ENCODE results near the gene ULK2. TPM values are rescaled to one million over a fixed set of nuclear protein-coding genes. Genes with fewer than 3 reads are reported as not detected.

The ULK2 gene
- total RNA-seq, 1 experiment from 2014 or later = 22.8 TPM

DNA sequence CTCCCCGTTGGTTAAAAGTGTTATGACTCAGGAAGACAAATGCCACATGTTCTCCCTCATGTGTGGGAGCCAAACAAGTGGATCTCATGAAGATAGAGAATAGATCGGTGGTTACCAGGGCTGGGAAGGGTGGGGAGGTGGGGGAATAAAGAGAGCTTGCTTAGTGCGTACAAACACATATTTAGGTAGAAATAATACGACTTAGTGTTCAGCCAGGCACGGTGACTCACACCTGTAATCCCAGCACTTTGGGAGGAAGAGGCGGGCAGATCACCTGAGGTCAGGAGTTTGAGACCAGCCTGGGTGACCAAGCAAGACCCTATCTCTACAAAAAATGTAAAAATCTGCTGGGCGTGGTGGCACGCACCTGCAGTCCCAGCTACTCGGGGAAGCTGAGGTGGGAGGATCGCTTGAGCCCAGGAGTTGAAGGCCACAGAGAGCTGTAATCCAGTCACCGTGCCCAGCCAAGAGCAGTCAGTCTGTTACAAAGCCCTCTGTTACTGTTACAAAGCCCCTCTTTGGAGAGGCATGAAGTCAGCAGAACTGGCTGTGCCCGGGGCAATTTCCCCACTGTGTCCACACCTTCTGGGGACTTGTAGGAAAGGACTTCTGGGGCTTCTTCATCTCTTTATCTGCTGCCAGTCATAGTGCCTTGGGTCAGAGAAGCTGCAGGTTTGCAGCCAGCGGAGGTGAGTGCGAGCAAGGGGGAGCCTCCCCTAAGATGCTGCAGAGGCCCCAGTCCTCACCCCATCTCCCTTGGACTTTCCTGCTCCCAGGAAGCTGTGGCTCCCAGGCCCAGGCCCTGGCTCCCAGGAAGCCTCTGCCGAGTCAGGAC is 115.3 kb downstream of the ULK2 start:
- ATAC-seq (no peak; the same call in 1 of the 2 replicates), DNase-seq (ENCODE audit: low read depth, low spot score) (no peak)
- peaks cover 13% of the 10 kb centered on the region for H3K4me1 ChIP-seq (ENCODE audit: control insufficient read depth, insufficient read depth, low read length)
- peak overlapping the region; percentile 75 for H3K27ac ChIP-seq (ENCODE audit: low read length)
- no peaks in the 10 kb centered on the region for H3K9me3 ChIP-seq (ENCODE audit: control insufficient read depth, insufficient read depth, low read depth, low read length)
- intact Hi-C loops (cut with micrococcal nuclease; ENCODE audit: unreplicated experiment) = no loop called here
- no peak for TF ChIP-seq SIN3A (IDR thresholded peaks at IDR 0.05; ENCODE audit: borderline replicate concordance, insufficient read depth, low read depth, low read length)
- TF ChIP-seq, protein P1, sequence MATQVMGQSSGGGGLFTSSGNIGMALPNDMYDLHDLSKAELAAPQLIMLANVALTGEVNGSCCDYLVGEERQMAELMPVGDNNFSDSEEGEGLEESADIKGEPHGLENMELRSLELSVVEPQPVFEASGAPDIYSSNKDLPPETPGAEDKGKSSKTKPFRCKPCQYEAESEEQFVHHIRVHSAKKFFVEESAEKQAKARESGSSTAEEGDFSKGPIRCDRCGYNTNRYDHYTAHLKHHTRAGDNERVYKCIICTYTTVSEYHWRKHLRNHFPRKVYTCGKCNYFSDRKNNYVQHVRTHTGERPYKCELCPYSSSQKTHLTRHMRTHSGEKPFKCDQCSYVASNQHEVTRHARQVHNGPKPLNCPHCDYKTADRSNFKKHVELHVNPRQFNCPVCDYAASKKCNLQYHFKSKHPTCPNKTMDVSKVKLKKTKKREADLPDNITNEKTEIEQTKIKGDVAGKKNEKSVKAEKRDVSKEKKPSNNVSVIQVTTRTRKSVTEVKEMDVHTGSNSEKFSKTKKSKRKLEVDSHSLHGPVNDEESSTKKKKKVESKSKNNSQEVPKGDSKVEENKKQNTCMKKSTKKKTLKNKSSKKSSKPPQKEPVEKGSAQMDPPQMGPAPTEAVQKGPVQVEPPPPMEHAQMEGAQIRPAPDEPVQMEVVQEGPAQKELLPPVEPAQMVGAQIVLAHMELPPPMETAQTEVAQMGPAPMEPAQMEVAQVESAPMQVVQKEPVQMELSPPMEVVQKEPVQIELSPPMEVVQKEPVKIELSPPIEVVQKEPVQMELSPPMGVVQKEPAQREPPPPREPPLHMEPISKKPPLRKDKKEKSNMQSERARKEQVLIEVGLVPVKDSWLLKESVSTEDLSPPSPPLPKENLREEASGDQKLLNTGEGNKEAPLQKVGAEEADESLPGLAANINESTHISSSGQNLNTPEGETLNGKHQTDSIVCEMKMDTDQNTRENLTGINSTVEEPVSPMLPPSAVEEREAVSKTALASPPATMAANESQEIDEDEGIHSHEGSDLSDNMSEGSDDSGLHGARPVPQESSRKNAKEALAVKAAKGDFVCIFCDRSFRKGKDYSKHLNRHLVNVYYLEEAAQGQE (IDR thresholded peaks at IDR 0.05; ENCODE audit: insufficient read depth in 1 of 2, low read depth in 2 of 2, low read length in 1 of 2) = no peak
- TF ChIP-seq, protein P2, sequence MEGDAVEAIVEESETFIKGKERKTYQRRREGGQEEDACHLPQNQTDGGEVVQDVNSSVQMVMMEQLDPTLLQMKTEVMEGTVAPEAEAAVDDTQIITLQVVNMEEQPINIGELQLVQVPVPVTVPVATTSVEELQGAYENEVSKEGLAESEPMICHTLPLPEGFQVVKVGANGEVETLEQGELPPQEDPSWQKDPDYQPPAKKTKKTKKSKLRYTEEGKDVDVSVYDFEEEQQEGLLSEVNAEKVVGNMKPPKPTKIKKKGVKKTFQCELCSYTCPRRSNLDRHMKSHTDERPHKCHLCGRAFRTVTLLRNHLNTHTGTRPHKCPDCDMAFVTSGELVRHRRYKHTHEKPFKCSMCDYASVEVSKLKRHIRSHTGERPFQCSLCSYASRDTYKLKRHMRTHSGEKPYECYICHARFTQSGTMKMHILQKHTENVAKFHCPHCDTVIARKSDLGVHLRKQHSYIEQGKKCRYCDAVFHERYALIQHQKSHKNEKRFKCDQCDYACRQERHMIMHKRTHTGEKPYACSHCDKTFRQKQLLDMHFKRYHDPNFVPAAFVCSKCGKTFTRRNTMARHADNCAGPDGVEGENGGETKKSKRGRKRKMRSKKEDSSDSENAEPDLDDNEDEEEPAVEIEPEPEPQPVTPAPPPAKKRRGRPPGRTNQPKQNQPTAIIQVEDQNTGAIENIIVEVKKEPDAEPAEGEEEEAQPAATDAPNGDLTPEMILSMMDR (IDR thresholded peaks at IDR 0.05) = no peak
- TF ChIP-seq TCF7L2 (IDR thresholded peaks at IDR 0.05; ENCODE audit: low read depth, low read length) = no peak
- TF ChIP-seq POLR2AphosphoS5 (IDR thresholded peaks at IDR 0.05; ENCODE audit: low read depth, low read length) = no peak
- H3K27me3 ChIP-seq (ENCODE audit: control insufficient read depth, insufficient read depth, low read length) = no peaks in the 10 kb centered on the region
- ChIA-PET POLR2A (no interaction called here), CTCF (interaction anchor here (0.5 to 1.6 kb wide), 3 partner anchors 10 to 204 kb away, joined by 3 to 7 read pairs (median 3); no protein-coding TSS in a partner anchor)
- in situ Hi-C loops (cut with HindIII; ENCODE audit: low pct_unique_long_range_greater_than_20kb, low sequenced_read_pairs) = no loop called here
- H3K4me3 ChIP-seq (ENCODE audit: low read depth in 2 of 2, low read length in 2 of 2) = no peak overlapping the region
- BruUV-seq (replicated peaks) = no TSS peak
- H3K36me3 ChIP-seq (ENCODE audit: control insufficient read depth, insufficient read depth, low read length) = no peaks in the 10 kb centered on the region

DNA sequence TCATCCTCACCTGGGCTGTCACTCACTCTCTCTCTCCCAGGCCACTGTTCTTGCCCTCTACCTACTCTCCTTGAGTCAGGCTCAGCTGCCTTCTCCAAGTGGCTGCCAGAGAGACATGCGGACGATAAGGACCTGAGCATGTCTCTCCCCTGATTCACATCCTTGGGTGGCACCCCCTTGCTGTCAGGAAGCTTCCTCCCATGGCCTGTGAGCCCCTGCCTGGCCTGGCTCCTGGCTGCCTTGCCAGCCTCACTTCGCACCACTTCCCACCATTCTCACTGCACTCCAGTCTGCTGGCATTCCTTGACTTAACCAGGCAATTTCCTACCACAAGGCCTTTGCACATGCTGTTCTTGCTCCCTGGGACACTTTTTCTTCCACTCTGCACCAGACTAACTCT is 116.9 kb downstream of the ULK2 start:
- POLR2A ChIA-PET = no interaction called here

More for the DNA sequence above, 116.9 kb downstream of the ULK2 start:
- Histone ChIP-seq H3K27me3 (ENCODE audit: control insufficient read depth, insufficient read depth, low read length) (no peaks in the 10 kb centered on the region), H3K4me3 (ENCODE audit: low read depth in 2 of 2, low read length in 2 of 2) (no peak overlapping the region), H3K36me3 (ENCODE audit: control insufficient read depth, insufficient read depth, low read length) (no peaks in the 10 kb centered on the region), H3K9me3 (ENCODE audit: control insufficient read depth, insufficient read depth, low read depth, low read length) (no peaks in the 10 kb centered on the region), H3K4me1 (ENCODE audit: control insufficient read depth, insufficient read depth, low read length) (peaks cover 13% of the 10 kb centered on the region), H3K27ac (ENCODE audit: low read length) (no peak overlapping the region)
- in situ Hi-C loops (cut with HindIII; ENCODE audit: low pct_unique_long_range_greater_than_20kb, low sequenced_read_pairs) = no loop called here
- CTCF ChIA-PET = no interaction called here
- intact Hi-C loops (cut with micrococcal nuclease; ENCODE audit: unreplicated experiment) = no loop called here
- DNase-seq (ENCODE audit: low read depth, low spot score) (no peak), ATAC-seq (no peak)
- TF ChIP-seq SIN3A (IDR thresholded peaks at IDR 0.05; ENCODE audit: borderline replicate concordance, insufficient read depth, low read depth, low read length) (no peak), TCF7L2 (IDR thresholded peaks at IDR 0.05; ENCODE audit: low read depth, low read length) (no peak), POLR2AphosphoS5 (IDR thresholded peaks at IDR 0.05; ENCODE audit: low read depth, low read length) (no peak)
- TF ChIP-seq, protein P2 (IDR thresholded peaks at IDR 0.05) = no peak
- TF ChIP-seq, protein P1 (IDR thresholded peaks at IDR 0.05; ENCODE audit: insufficient read depth in 1 of 2, low read depth in 2 of 2, low read length in 1 of 2) = no peak
- BruUV-seq (replicated peaks) = no TSS peak

Data from Panc1 (cell line).